ENCODE results near the gene GSPT1.
"Not testable (repeated sequence)": the region's sequence is repeated elsewhere in the genome, so short reads cannot be mapped to it uniquely, and the experiment has no call there.

DNA sequence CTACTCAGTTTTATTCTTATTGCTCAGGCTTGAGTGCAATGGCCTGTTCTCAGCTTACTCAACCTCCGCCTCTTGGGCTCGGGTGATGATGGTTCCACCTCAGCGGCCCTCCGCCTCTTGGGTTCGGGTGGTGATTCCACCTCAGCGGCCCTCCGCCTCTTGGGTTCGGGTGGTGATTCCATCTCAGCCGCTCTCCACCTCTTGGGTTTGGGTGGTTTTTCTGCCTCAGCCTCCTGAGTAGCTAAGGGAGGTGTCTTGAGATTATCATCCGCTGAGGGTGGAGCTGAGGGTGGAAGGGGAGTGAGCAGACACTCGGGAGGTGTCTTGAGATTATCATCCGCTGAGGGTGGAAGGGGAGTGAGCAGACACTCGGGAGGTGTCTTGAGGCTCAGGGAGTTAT lies 11.6 kb upstream of the GSPT1 start:
- TF ChIP-seq POLR2A (IDR thresholded peaks at IDR 0.05) = not testable (repeated sequence)
- TF ChIP-seq, protein P1, sequence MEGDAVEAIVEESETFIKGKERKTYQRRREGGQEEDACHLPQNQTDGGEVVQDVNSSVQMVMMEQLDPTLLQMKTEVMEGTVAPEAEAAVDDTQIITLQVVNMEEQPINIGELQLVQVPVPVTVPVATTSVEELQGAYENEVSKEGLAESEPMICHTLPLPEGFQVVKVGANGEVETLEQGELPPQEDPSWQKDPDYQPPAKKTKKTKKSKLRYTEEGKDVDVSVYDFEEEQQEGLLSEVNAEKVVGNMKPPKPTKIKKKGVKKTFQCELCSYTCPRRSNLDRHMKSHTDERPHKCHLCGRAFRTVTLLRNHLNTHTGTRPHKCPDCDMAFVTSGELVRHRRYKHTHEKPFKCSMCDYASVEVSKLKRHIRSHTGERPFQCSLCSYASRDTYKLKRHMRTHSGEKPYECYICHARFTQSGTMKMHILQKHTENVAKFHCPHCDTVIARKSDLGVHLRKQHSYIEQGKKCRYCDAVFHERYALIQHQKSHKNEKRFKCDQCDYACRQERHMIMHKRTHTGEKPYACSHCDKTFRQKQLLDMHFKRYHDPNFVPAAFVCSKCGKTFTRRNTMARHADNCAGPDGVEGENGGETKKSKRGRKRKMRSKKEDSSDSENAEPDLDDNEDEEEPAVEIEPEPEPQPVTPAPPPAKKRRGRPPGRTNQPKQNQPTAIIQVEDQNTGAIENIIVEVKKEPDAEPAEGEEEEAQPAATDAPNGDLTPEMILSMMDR (IDR thresholded peaks at IDR 0.05) = not testable (repeated sequence)
